RCC 7860 (cell line): ENCODE data around the gene RNF208.

Source experiments
- DNase-seq: peaks from one replicate; pipeline ENCODE4 v3.0.0-alpha.2; 2015; ENCODE audit warnings: low spot score
- FAIRE-seq: peaks from 2 replicates; lab custom pipeline; 2012; peaks lifted over from hg19 to GRCh38; lab: Jason Lieb, UNC

The RNF208 gene

GRCh38 chr9:137215196-137215986 lies 6.6 kb downstream of the RNF208 start:
- DNase-seq (no peak), FAIRE-seq (no peak)

DNA sequence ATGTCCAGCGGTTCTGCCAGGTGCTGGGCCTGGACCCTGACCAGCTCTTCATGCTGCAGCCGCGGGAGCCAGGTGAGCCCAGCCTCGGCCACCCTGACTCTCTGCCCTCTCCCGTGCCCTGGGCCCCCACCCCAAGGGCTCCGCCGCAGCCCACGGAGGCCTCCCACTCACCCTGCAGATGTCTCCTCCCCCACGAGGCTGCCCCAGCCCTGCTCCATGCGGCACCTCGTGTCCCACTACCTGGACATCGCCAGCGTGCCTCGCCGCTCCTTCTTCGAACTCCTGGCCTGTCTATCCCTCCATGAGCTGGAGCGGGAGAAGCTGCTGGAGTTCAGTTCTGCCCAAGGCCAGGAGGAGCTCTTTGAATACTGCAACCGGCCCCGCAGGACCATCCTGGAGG lies 7.4 kb downstream of the RNF208 start:
- DNase-seq = no peak
- no peak for FAIRE-seq

DNA sequence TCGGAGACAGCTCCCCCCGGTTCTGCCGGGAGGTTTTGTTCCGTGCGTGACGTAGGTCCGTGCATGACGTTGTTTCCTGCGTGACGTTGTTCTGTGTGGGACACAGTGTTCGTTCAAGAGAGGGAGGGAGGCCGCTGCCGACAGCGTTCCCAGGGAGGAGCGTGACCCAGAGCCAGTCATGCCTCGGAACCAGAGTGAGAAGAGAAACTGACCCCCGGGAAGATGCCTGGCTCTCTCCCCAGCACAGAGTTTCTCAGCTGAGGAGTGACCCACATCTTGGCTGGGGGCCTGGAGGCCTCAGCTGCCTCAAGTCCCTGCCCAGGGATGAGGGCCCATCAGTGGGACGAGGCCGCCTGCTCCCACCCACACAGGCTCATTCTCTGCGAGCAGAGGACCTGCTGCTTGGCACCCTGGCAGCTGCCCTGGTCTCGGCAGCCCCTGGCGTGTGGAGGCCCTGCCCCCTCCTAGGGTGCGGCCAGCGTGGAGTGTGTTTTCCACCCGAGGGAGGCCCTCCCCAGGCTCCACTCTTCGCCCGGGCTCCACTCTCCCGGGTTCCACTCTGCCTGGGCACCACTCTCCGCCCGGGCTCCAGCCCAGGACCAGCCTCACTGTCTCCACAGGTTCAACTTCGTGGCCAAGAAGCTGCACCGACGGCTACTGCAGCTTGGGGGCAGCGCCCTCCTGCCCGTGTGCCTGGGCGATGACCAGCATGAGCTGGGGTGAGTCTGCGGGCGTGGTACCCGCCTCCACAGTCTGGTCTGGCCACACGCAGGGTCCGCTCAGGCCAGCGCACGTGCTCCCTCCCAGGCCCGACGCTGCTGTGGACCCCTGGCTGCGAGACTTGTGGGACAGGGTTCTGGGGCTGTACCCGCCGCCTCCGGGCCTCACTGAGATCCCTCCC lies 8.6 kb downstream of the RNF208 start:
- no peak for DNase-seq
- no peak for FAIRE-seq

DNA sequence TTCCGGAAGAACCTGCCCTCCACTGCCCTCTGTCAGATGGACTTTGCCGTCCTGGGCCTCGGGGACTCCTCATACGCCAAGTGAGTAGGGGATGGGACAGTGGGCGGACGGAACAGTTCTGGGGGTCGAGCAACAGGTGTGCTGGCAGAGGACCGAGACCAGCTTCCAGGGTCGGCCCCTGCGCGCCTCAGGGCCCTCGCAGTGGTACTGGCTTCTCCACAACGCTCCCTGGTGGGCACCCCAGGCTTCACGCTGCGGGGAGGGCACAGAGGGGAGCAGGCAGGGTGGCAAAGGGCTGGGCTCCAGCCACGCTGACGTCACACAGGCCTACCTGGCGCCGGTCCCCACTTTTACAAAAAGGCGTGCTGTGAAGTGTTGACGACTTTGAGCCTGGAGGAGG lies 9.5 kb downstream of the RNF208 start:
- FAIRE-seq (no peak), DNase-seq (no peak)

DNA sequence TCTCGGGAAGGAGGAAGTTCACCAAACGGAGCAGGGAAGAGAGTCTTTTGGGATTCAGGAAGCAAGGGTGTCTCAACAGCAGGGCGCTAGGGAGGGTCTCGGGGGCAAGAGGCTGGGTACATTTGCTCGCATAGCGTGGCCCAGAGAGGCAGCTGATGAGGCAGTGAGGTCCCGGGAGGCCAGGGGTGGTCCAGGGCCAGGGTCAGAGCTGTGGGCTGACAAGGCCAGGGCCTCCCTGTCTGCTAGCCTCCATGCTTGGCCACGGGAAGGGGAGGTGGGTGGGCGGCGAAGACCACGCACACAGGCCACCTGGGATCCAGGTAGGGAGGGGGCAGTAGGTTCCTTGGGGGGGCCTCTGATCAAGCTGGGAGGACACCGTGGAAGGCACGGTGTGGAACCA lies 10.5 kb downstream of the RNF208 start:
- FAIRE-seq (no peak), DNase-seq (no peak)

DNA sequence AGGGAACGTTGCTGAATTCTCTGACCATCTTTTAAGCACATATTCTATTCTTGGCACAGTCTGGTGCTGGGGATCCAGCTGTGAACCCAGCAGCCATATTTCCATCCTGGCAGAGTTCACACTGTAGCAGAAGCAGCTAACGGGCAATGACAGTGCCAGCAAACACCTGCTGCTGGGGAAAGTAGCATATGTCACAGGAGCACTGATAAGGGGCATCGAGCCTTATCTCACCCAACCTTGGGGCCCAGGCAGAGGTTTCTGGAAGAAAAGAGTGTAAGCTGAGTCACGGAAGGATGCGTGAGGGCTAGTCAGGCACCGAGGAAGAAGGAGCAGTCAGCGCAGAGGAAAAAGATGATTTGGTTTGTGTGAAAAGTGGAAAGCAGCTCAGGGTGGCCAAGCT lies 15.4 kb downstream of the RNF208 start:
- FAIRE-seq = no peak
- no peak for DNase-seq

DNA sequence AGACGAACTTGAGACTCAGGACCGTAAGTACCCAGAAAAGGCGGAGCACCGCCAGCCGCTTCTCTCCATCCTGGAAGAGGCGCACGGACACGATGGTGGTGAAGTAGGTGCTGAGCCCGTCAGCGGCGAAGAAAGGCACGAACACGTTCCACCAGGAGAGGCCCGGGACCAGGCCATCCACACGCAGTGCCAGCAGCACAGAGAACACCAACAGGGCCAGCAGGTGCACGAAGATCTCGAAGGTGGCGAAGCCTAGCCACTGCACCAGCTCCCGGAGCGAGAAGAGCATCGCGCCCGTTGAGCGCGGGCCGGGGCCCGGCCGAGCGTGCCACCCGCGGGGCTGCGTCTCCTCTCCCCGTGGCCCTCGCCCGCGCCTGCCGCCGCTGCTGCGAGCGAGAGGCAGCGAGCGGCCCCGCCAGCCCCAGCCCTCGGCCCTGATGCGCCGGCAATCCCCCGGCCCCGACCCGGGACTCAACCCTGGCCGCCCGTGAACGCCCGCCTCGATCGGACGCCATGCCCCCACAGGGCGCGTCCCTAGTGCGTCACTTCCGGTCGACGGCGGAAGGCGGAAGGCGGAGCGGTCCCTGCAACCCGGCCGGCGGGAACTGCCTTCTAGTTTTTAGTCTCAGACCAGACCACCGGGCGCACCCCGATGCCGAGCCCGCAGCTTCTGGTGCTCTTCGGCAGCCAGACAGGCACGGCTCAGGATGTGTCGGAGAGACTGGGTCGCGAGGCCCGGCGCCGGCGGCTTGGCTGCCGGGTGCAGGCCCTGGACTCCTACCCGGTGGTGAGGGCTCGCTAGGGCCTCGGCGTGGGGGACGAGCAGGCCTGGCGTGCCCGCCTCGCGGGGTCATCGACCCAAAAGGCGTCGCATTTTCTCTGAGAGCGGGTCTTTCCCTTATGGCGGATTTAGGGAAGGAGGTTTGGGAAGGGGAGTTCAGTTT lies 16.6 kb downstream of the RNF208 start, which contains the start of the genes NDOR1 and TMEM203:
TSS of gene NDOR1 (plus strand) at position 575 of the 944 bp plus-strand sequence. CDS start at position 653, 78 bp downstream.
TSS of gene TMEM203 (minus strand) at position 523 of the 944 bp plus-strand sequence. CDS start at position 289, 234 bp downstream.
- no peak for FAIRE-seq
- peak; percentile 64 for DNase-seq

GRCh38 chr9:137204731-137205125 lies 17.3 kb downstream of the RNF208 start:
- DNase-seq (no peak), FAIRE-seq (no peak)

DNA sequence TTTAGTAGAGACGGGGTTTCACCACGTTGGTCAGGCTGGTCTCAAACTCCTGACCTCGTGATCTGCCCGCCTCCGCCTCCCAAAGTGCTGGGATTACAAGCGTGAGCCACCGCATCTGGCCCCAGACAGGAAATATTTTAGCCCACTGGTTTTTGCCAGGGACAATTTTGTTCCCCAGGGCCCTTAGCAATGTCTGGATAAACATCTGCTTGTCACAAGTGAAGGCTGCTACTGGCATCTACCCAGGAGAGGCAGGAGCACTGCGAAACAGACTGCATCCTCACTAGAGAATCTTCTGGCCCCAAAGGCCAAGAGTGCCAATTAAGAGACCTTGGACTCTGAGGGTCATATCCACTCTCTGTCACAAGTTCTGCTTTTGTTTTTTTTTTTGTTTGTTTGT lies 19.1 kb downstream of the RNF208 start:
- no peak for FAIRE-seq
- DNase-seq = no peak

DNA sequence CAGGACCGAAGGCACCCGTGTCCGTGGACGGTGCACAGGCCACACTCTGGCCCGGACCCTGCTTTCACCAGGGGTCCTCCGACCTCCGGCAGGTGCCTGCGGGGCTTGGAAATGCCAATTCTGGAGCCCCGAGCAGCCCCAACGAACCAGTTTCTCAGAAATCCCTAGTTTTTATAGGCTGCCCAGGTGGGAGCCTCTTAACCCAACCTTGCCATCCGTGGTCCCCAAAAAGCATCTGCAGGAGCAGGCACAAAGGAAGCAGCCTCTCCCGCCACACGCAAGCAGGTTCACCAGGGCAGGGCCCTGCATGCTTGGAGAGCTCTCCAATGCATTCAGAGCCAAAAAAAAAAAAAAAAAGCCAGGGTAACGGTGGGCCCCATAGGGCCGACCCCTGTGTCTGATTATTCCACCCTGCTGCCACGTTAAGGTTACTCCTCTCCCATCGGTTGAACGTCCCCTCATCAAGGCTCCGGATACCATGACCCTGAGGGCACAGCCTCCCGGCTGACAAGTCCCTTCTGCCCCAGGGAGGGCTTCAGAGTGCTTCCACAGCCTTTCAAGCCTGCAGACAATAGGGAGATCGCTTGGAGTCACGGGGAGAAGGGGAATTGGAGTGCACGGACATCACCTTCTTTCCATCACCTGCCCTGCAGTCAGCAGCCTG lies 20.7 kb downstream of the RNF208 start:
- FAIRE-seq = no peak

DNA sequence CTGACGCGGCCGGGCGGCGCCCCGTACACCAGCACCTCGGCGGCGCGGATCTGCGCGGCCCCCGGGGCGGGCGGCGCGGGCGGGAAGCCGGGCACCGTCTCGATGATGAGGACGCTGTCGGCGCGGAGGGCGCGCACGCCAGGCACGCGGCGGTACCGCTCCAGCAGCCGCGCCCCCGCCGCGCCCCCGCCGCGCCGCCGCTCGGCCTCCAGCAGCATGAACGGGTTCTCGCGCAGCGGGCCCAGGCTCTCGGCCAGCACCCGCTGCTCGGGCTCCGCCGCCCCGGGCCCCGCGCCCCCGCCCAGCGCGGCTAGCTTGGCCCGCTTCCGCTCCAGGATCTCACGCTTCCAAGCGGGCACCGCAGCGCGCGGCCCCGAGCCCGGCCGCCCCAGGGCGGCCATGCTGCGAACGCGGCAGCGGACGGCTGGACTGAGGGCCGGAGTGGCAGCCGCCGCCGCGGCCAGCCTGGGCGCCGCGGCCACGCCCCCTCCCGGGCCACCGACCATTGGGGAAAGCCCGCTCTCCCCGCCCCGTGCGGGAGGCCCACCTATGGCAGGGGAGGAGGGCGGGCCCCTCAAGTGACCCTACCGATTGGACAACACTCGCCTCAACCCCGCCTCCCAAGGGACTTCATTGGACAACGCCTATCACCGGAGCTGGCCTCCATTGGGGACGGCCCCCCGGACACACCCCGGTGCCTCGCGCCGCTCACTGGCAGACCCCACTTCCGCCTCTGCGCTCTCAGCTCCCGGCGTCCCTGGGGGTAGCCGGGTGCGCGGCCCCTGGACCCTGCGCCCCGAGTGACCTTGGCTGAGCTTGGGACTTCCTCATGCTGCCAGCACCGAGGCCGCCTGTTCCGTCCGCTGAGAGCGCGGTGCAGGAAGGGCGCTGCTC lies 21.5 kb downstream of the RNF208 start, which contains the start of gene TPRN:
TSS of gene TPRN (minus strand) at position 431 of the 894 bp plus-strand sequence. CDS start at position 401, 30 bp downstream.
- FAIRE-seq = peak; percentile 83
- peak; percentile 97 for DNase-seq

More for the DNA sequence above, 20.7 kb downstream of the RNF208 start:
- no peak for DNase-seq

- no peak for FAIRE-seq
- no peak for DNase-seq
Measured at GRCh38 chr9:137199411-137200121, 22.5 kb downstream of the RNF208 start.

GRCh38 chr9:137198902-137199283 lies 23.1 kb downstream of the RNF208 start:
- DNase-seq (no peak), FAIRE-seq (no peak)

- no peak for DNase-seq
- FAIRE-seq = no peak
Measured at GRCh38 chr9:137198051-137198901, 23.8 kb downstream of the RNF208 start.

DNA sequence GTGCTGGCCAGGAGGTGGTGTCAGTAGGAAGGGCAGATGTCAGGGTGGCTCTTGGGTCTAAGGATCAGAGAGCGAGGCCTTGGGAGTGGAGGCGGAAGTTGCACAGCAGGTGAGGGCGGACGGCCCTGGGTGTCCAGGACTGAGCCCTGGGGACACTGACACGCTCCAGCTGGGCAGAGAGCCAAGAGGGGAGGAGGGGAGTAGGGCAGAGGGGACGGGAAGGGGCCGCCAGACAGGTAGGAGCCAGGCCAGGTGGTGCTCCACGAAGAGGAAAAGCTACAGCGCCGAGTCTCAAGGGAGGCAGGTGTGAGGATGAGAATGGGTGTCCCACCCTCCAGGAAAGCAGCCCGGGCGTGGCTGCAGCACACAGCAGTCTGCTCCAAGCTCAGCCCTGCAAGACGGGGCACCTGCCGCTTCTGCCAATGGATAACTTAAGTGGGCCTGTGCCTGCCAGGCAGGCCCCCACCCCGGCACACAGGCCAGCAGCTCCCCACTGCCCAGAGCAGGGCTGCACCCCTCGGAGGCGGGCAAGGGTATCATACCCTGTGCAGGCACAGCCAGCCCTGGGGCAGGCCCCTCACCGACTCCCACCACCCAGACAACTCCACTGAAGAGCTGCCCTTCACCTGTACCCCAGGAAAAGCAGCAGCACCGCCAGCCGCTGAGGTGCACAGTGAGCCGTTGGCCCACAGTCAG lies 26.4 kb downstream of the RNF208 start:
- DNase-seq (no peak), FAIRE-seq (no peak)

GRCh38 chr9:137194909-137195308 lies 27.1 kb downstream of the RNF208 start:
- FAIRE-seq (no peak), DNase-seq (no peak)

DNA sequence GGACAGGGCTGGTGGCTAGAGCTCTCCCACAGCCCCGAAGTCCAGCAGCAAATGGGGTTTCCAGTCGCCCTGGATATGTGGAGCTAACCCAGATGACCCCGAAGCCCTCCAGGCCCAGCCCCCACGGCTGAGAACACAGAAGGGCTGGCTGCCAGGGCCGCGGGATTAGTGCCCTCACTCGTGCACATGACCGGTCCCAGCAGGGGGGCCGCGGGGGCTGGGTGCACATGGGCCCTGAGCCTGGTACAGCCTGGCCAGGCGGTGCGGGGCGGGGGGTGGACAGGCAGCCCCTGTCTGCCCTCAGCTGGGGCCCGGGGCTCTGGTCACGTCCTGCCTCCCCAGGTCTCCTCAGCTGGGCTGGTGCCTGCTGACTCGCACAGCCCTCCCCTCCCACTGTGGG lies 27.7 kb downstream of the RNF208 start:
- no peak for FAIRE-seq

More for the DNA sequence above, 27.7 kb downstream of the RNF208 start:
- DNase-seq = peak; percentile 10
